Esophagus (tissue), 2 donors: ENCODE data around the gene TNNI3K. TPM values are rescaled to one million over a fixed set of nuclear protein-coding genes. Genes with fewer than 3 reads are reported as not detected.

Source experiments
- H3K27ac ChIP-seq, 2 donors: one replicate each; pipeline ENCODE4 v1.5.1; 2013; ENCODE audit warnings: low read depth in 2 of 2, mild to moderate bottlenecking in 2 of 2, inconsistent platforms in 1 of 2, low read length in 1 of 2, moderate library complexity in 1 of 2
- H3K27me3 ChIP-seq, 2 donors: one replicate each; pipeline ENCODE4 v1.6.1; 2013; ENCODE audit warnings: low read length in 2 of 2, control low read depth in 1 of 2, mild to moderate bottlenecking in 1 of 2; ENCODE audit not compliant: insufficient read depth in 2 of 2, control insufficient read depth in 1 of 2
- H3K36me3 ChIP-seq, 2 donors: one replicate each; pipeline ENCODE4 v1.6.1; 2013; ENCODE audit warnings: low read length in 1 of 2; ENCODE audit not compliant: control insufficient read depth in 2 of 2, insufficient read depth in 2 of 2
- H3K4me1 ChIP-seq, 2 donors: one replicate each; pipeline ENCODE4 v1.6.1; 2013; ENCODE audit warnings: low read length in 1 of 2; ENCODE audit not compliant: control insufficient read depth in 2 of 2, insufficient read depth in 2 of 2
- H3K4me3 ChIP-seq, 2 donors: one replicate each; pipeline ENCODE4 v1.5.1; 2013; ENCODE audit warnings: low read length in 2 of 2, mild to moderate bottlenecking in 2 of 2, low read depth in 1 of 2, moderate library complexity in 1 of 2
- H3K9me3 ChIP-seq, 2 donors: one replicate each; pipeline ENCODE4 v1.6.1; 2013; ENCODE audit warnings: mild to moderate bottlenecking in 2 of 2, low read depth in 1 of 2, low read length in 1 of 2, moderate library complexity in 1 of 2; ENCODE audit not compliant: control insufficient read depth in 2 of 2, insufficient read depth in 1 of 2
- WGBS, 2 donors: extraction: QIAGEN DNeasy Blood & Tissue Kit; methylation state at CpG; one replicate each; pipeline ENCODE4 v1.1.7; 2013; 5-methylcytosine and 5-hydroxymethylcytosine counted together
- polyA plus RNA-seq, 2 donors: library from polyadenylated mRNA; stranded (reverse); fragments of 200-250 nt; gene quantifications; one replicate each; pipeline ENCODE4 v1.2.3, GENCODE V29; 2013
- donor health status: healthy with polysubstance abuse.
- donor health status: Bipolar disorder and iron deficiency.

TNNI3K gene
- polyA plus RNA-seq, 2 donors = 0.35 to 0.41 TPM

GRCh38 chr1:74545821-74546220, 310.6 kb downstream of the TNNI3K start:
- H3K36me3 ChIP-seq = no peaks in the 10 kb centered on the region
- no peak overlapping the region for H3K4me3 ChIP-seq
- no peaks in the 10 kb centered on the region for H3K27me3 ChIP-seq
- no peak overlapping the region for H3K27ac ChIP-seq
- no peaks in the 10 kb centered on the region for H3K4me1 ChIP-seq
- WGBS, 2 donors = 84 to 86% methylated on average over 2 of the region's 2 CpGs
- no peaks in the 10 kb centered on the region for H3K9me3 ChIP-seq

- 68 to 69% methylated on average over 4 of the region's 4 CpGs for WGBS, 2 donors
- no peaks in the 10 kb centered on the region for H3K4me1 ChIP-seq
- H3K9me3 ChIP-seq = no peaks in the 10 kb centered on the region
These were observed 314.0 kb downstream of the TNNI3K start for GRCh38 chr1:74548961-74549750.

GRCh38 chr1:74549932-74550331, 314.7 kb downstream of the TNNI3K start:
- Histone ChIP-seq H3K4me1 (no peaks in the 10 kb centered on the region), H3K4me3 (no peak overlapping the region), H3K36me3 (no peaks in the 10 kb centered on the region), H3K9me3 (no peaks in the 10 kb centered on the region), H3K27me3 (no peaks in the 10 kb centered on the region), H3K27ac (no peak overlapping the region)
- 81 to 90% methylated on average over 2 of the region's 2 CpGs for WGBS, 2 donors

More at GRCh38 chr1:74548961-74549750, 314.0 kb downstream of the TNNI3K start:
- Histone ChIP-seq H3K4me3 (no peak overlapping the region), H3K27ac (no peak overlapping the region), H3K27me3 (no peaks in the 10 kb centered on the region), H3K36me3 (no peaks in the 10 kb centered on the region)

GRCh38 chr1:74570797-74571492, 335.8 kb downstream of the TNNI3K start:
- Histone ChIP-seq H3K4me3 (no peak overlapping the region), H3K27me3 (no peaks in the 10 kb centered on the region), H3K9me3 (peaks cover 0 to 3% of the 10 kb centered on the region in 2 donors), H3K36me3 (no peaks in the 10 kb centered on the region), H3K4me1 (no peaks in the 10 kb centered on the region), H3K27ac (no peak overlapping the region)
- WGBS, 2 donors = 40 to 41% methylated on average over 14 of the region's 14 CpGs

GRCh38 chr1:74571493-74571800, 336.3 kb downstream of the TNNI3K start:
- no peak overlapping the region for H3K4me3 ChIP-seq
- H3K36me3 ChIP-seq = no peaks in the 10 kb centered on the region
- WGBS, 2 donors = 47 to 52% methylated on average over 8 of the region's 8 CpGs
- H3K4me1 ChIP-seq = no peaks in the 10 kb centered on the region
- H3K27ac ChIP-seq = no peak overlapping the region
- H3K9me3 ChIP-seq = peaks cover 0 to 3% of the 10 kb centered on the region in 2 donors
- H3K27me3 ChIP-seq = no peaks in the 10 kb centered on the region

GRCh38 chr1:74571891-74572290, 336.7 kb downstream of the TNNI3K start:
- 77 to 85% methylated on average over 6 of the region's 6 CpGs for WGBS, 2 donors
- Histone ChIP-seq H3K36me3 (no peaks in the 10 kb centered on the region), H3K4me1 (no peaks in the 10 kb centered on the region), H3K9me3 (peaks cover 0 to 3% of the 10 kb centered on the region in 2 donors), H3K4me3 (no peak overlapping the region), H3K27ac (no peak overlapping the region), H3K27me3 (no peaks in the 10 kb centered on the region)

GRCh38 chr1:74578101-74578500, 342.9 kb downstream of the TNNI3K start:
- no peaks in the 10 kb centered on the region for H3K36me3 ChIP-seq
- no peaks in the 10 kb centered on the region for H3K4me1 ChIP-seq
- H3K27ac ChIP-seq = no peak overlapping the region
- no peaks in the 10 kb centered on the region for H3K9me3 ChIP-seq
- H3K4me3 ChIP-seq = no peak overlapping the region
- 68 to 78% methylated on average over 2 of the region's 2 CpGs for WGBS, 2 donors
- no peaks in the 10 kb centered on the region for H3K27me3 ChIP-seq

GRCh38 chr1:74579425-74579824, 344.2 kb downstream of the TNNI3K start:
- Histone ChIP-seq H3K27ac (no peak overlapping the region), H3K4me3 (no peak overlapping the region), H3K4me1 (no peaks in the 10 kb centered on the region), H3K36me3 (no peaks in the 10 kb centered on the region), H3K27me3 (no peaks in the 10 kb centered on the region), H3K9me3 (no peaks in the 10 kb centered on the region)
- 44 to 58% methylated on average over 3 of the region's 3 CpGs for WGBS, 2 donors

GRCh38 chr1:74583397-74583796, 348.2 kb downstream of the TNNI3K start:
- Histone ChIP-seq H3K9me3 (no peaks in the 10 kb centered on the region), H3K27ac (no peak overlapping the region), H3K27me3 (no peaks in the 10 kb centered on the region), H3K4me1 (no peaks in the 10 kb centered on the region), H3K4me3 (no peak overlapping the region), H3K36me3 (no peaks in the 10 kb centered on the region)
- WGBS, 2 donors = 86 to 89% methylated on average over 3 of the region's 3 CpGs

GRCh38 chr1:74584185-74584584, 349.0 kb downstream of the TNNI3K start:
- Histone ChIP-seq H3K4me1 (no peaks in the 10 kb centered on the region), H3K36me3 (no peaks in the 10 kb centered on the region), H3K27me3 (no peaks in the 10 kb centered on the region), H3K27ac (no peak overlapping the region), H3K9me3 (no peaks in the 10 kb centered on the region), H3K4me3 (no peak overlapping the region)
- 62 to 72% methylated on average over 2 of the region's 2 CpGs for WGBS, 2 donors
